Activated CD4-positive, alpha-beta T cell treated with anti-CD3 and anti-CD28 coated beads, Interleukin-10, Interleukin-2, amounts not matched to agents 100 ng/mL and 50 ng/mL, durations not matched to agents 16 hours and 8 hours (primary cell): ENCODE data around the gene SNRNP25.
A peak's percentile ranks its signal among the peaks of the same experiment; 100 is the strongest.

Experiments
- DNase-seq: peaks from one replicate; pipeline ENCODE4 v3.0.0-alpha.2; 2020

SNRNP25 gene

GRCh38 chr16:104928-105327 lies 51.3 kb downstream of the SNRNP25 start:
- no peak for DNase-seq

- DNase-seq = no peak
Observed at GRCh38 chr16:105521-105920, 51.9 kb downstream of the SNRNP25 start.

GRCh38 chr16:106623-107324 lies 53.1 kb downstream of the SNRNP25 start:
- peak; percentile 75 for DNase-seq
